ENCODE results near the gene INPP5A.
"Not testable (repeated sequence)": the region's sequence is repeated elsewhere in the genome, so short reads cannot be mapped to it uniquely, and the experiment has no call there.

Gene INPP5A

GRCh38 chr10:132548106-132548823 is 10.7 kb downstream of the INPP5A start:
- DNase-seq (ENCODE audit: low read depth), result no peak

DNA sequence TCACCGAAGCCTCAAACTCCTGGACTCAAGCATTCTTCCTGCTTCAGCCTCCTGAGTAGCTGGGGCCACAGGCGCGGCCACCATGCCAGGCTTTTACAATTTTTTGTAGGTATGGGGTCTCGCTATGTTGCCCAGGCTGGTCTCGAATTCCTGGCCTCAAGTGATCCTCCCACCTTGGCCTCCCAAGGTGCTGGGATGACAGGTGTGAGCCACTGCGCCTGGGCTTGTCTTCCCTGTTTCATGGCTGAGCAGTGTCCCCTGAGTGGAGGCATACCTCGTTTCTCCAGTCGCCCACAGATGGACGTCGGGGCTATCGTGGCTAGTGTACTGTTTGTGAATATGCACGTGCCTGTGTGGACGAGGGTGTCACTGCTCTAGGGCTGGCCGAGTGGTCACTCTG is 11.3 kb downstream of the INPP5A start:
- DNase-seq (ENCODE audit: low read depth), result no peak

DNA sequence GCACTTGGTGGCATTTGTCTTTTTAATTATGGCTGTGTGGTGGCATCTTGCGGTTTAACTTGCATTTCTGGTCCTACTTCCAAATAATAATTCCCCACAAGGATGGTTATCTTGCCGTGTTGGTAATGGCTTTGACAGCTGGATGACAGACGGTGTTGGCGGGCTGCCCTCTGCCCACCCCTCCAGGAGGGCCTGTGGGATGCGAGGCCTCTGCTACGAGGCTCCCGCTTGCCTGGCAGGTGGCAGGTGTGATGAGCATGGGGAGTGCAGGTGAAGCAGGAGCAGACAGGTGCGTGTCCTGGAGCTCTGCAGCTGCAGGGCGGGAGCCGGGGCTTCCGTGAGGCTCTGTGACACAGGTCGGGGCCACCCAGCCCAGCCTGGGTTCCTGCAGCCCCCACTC is 11.8 kb downstream of the INPP5A start:
- no peak for DNase-seq (ENCODE audit: low read depth)

GRCh38 chr10:132550366-132551092 is 12.9 kb downstream of the INPP5A start:
- no peak for DNase-seq (ENCODE audit: low read depth)

DNA sequence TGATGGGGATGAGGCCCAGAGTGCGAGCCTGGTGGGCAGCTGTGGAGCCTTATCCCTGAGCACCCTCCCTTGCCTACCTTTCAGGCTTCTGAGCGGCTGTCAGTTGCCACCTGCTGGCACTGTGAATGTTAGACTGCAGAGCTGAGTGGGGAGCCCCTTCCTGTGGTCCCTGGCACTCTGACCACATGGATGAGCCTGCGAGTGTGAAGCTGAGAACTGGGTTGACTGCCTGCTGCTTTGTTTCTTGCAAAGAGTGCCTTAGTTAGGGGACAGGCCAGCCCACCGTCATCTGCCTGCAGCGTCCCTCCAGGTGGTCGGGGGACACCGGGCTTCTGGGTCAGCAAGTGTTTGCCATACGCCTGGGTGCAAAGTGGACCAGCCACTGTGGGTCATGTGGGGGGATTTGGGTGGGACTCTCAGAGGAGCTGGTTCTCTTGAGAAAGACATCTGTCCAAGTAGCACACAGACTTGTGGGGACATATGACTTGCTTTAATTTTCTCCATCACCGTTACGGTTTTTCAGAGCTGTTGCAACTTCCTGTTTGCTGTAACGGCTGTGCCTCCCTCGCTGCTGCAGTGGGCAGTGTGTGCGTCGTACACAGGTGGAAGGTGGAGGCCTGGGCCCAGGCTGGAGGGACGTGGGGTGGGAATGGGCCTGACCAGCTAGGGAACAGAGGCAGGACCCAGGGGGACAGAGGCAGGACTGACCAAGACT is 13.7 kb downstream of the INPP5A start:
- DNase-seq (ENCODE audit: low read depth), result no peak

GRCh38 chr10:132551808-132552130 is 14.2 kb downstream of the INPP5A start:
- DNase-seq (ENCODE audit: low read depth), result no peak

DNA sequence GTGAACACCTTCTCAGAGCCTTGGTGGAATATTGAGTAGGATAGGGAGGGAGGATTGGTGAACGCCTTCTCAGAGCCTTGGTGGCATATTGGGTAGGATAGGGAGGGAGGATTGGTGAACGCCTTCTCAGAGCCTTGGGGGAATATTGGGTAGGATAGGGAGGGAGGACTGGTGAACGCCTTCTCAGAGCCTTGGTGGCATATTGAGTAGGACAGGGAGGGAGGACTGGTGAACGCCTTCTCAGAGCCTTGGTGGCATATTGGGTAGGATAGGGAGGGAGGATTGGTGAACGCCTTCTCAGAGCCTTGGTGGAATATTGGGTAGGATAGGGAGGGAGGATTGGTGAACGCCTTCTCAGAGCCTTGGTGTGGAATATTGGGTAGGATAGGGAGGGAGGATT is 15.0 kb downstream of the INPP5A start:
- not testable (repeated sequence) for DNase-seq (ENCODE audit: low read depth)

DNA sequence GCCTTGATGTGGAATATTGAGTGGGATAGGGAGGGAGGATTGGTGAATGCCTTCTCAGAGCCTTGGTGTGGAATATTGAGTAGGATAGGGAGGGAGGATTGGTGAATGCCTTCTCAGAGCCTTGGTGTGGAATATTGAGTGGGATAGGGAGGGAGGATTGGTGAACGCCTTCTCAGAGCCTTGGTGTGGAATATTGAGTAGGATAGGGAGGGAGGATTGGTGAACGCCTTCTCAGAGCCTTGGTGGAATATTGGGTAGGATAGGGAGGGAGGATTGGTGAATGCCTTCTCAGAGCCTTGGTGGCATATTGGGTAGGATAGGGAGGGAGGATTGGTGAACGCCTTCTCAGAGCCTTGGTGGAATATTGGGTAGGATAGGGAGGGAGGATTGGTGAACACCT is 16.0 kb downstream of the INPP5A start:
- DNase-seq (ENCODE audit: low read depth), result not testable (repeated sequence)

GRCh38 chr10:132554053-132554990 is 16.7 kb downstream of the INPP5A start:
- no peak for DNase-seq (ENCODE audit: low read depth)

GRCh38 chr10:132554991-132555647 is 17.5 kb downstream of the INPP5A start:
- no peak for DNase-seq (ENCODE audit: low read depth)

DNA sequence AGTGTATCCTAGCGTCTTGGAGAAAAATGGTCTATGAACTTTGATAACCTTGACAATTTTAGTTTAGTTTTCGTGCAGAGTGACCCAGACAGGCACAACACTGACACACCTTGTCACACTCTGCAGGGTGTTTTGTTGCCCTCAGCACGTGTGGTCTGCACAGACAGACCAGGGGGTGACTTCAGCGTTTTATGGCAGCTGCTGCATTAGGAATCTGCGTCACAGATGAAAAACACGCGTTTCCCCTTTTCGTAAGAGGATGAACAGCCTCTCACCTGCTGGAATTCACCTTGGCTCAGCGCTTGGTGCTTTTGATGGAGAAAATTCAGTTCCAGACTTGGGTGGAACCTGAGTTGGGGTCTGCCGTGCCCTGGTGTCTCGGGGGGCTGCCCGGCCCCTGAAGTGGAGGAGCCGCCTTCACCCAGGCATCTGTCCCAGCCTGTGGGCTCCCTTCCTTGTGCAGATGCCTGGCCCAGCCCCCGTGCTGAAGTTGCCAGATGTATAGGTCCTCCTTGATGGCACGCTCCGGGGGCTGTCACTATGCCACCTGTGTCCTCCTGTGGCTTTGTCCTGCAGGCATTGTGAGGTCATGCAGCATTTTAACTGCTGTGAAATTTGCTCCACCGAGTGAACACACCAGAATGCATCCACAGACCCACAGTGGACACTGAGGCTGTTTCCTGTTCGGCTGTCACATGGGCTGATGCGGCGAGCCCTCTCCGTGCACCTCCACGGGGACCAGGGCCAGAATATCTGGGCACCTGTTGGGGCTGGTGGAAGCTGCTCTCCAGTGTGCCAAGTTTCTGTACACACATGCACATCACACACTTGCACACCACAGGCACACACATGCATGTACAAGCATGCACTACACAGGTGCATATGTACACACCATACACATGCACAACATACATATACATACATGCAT is 18.3 kb downstream of the INPP5A start:
- no peak for DNase-seq (ENCODE audit: low read depth)

- no peak for DNase-seq (ENCODE audit: low read depth)
Observed at GRCh38 chr10:132556994-132557441, 19.4 kb downstream of the INPP5A start.

DNA sequence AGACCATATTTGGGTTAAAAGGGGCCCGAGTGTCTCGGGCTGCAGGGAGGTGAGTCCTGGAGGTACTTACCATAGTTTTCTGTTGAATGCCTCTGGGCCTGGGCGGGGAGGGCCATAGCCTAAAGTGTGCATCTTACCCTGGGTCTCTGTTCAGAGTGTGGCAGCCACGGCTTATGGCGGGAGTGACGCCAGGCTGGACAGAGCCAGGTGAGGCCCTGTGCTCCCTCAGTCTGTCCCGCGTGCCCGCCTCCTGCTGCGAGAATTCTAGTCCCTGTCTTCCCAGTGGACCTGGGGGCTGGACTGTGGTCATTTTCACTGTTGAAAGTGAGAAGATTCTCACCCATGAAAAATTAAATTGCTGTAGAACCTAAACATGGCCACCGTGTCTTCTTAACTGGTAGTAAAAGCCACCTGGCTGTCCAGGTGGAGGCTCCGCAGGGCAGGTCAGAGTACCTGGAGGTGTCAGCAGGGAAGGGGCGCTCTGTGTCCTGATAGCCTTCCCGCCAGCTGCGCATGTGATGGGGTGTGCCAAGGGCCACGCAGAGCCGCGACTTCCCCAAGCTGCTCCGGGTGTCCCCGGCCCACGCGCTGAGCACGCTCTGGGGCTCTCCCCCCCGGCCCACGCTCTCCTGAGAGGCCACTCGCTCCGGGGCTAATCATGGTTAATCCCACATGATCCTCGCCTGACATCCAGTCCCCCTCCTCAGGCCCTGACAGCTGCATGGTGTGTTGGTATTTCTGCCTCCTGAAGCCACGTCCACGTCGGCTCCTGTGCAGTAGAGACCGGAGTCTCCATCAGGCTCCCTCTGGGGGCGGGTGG is 20.3 kb downstream of the INPP5A start:
- DNase-seq (ENCODE audit: low read depth), result no peak

DNA sequence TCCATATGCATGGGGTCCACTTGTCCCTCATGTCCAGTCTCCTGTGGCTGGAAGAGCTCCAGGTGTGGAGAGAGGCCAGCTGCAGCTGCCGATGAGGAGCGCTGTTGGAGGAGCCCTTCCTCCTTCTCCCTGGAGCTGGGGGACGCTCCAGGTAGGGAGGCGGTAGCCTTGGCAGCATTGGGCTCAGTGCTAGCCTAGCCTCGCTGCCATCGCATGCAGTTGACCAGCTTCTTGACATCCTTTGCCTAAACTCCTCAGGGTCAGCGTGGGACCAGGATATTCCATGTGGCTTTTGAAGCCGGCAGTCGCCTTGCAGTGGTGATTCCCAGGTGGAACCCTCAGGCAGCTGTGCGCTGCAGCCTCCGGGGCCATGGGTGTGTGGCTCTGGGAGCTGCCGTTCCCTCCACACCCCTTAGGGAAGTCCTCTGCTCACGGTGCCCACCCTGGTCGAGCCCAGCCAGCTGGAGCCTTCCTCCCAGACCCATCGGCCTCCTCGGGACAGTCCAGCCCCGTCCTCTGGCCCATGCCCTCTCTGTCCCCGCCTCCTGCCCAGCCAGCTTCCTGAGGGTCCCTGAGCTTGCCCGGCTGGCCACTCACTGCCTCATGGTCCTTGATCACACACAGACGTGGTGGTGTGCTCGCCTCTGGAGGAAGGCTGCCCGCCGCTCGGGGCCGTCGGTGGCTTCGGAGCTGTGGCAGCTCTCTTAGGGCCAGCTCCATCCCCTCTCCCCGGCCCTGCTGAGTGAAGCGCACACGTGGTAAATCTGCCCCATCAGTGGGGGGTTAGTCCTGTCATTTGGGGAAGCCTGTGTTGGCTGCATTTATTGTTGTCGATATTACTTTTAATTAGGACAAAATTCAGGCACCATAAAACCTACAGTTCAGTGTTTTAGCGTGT is 21.2 kb downstream of the INPP5A start:
- no peak for DNase-seq (ENCODE audit: low read depth)

DNA sequence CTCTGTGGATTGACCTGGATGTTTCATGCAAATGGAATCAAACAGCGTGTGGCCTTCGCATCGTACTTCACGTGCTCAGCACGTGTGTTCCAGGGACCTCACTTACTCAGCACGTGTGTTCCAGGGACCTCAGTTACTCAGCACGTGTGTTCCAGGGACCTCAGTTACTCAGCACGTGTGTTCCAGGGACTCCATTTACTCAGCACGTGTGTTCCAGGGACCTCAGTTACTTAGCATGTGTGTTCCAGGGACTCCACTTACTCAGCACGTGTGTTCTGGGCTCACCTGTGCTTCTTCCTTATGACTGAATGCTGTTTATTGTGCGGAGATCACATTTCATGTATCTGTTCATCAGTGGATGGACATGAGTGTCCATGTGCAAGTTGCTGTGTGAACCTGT is 22.0 kb downstream of the INPP5A start:
- no peak for DNase-seq (ENCODE audit: low read depth)

- DNase-seq (ENCODE audit: low read depth), result no peak
Observed at GRCh38 chr10:132560241-132560731, 22.7 kb downstream of the INPP5A start.

GRCh38 chr10:132562177-132562915 is 24.8 kb downstream of the INPP5A start:
- no peak for DNase-seq (ENCODE audit: low read depth)

All from activated T-cell treated with anti-CD3 and anti-CD28 coated beads for 48 hours (primary cell).